Parathyroid adenoma (tissue), 2 donors: ENCODE results near the gene COLEC12.

ENCODE experiments used
- H2AFZ ChIP-seq: fragments of 300-600 bp; sonication (generic); one replicate; pipeline ENCODE4 v1.7.0; 2017; ENCODE audit warnings: antibody characterized with exemption, mild to moderate bottlenecking
- H3K27ac ChIP-seq: fragments of 300-600 bp; sonication (generic); one replicate; pipeline ENCODE4 v1.7.0; 2017
- H3K27me3 ChIP-seq: fragments of 300-600 bp; sonication (generic); one replicate; pipeline ENCODE4 v1.7.0; 2017; ENCODE audit warnings: low read length; ENCODE audit not compliant: control insufficient read depth, insufficient read depth
- H3K36me3 ChIP-seq: fragments of 300-600 bp; sonication (generic); one replicate; pipeline ENCODE4 v1.7.0; 2017; ENCODE audit warnings: low read length; ENCODE audit not compliant: control insufficient read depth, insufficient read depth
- H3K4me1 ChIP-seq: fragments of 300-600 bp; sonication (generic); one replicate; pipeline ENCODE4 v1.7.0; 2017; ENCODE audit warnings: control low read depth
- H3K4me2 ChIP-seq: fragments of 300-600 bp; sonication (generic); one replicate; pipeline ENCODE4 v1.7.0; 2017; ENCODE audit warnings: low read length
- H3K4me3 ChIP-seq: fragments of 300-600 bp; sonication (generic); one replicate; pipeline ENCODE4 v1.7.0; 2017; ENCODE audit warnings: low read depth, low read length
- H3K79me2 ChIP-seq: fragments of 300-600 bp; sonication (generic); one replicate; pipeline ENCODE4 v1.7.0; 2017; ENCODE audit warnings: control low read depth
- H3K9ac ChIP-seq: fragments of 300-600 bp; sonication (generic); one replicate; pipeline ENCODE4 v1.7.0; 2017; ENCODE audit warnings: mild to moderate bottlenecking
- H3K9me3 ChIP-seq: fragments of 300-600 bp; sonication (generic); one replicate; pipeline ENCODE4 v1.7.0; 2017; ENCODE audit warnings: low read length; ENCODE audit not compliant: control insufficient read depth
- TF ChIP-seq, protein P1 (sequence below): fragments of 300-600 bp; sonication (generic); IDR thresholded peaks from one replicate; pipeline ENCODE4 v1.7.0; 2017; ENCODE audit warnings: antibody characterized with exemption, mild to moderate bottlenecking
- donor health status: primary hyperparathyroidism.

COLEC12 gene

DNA sequence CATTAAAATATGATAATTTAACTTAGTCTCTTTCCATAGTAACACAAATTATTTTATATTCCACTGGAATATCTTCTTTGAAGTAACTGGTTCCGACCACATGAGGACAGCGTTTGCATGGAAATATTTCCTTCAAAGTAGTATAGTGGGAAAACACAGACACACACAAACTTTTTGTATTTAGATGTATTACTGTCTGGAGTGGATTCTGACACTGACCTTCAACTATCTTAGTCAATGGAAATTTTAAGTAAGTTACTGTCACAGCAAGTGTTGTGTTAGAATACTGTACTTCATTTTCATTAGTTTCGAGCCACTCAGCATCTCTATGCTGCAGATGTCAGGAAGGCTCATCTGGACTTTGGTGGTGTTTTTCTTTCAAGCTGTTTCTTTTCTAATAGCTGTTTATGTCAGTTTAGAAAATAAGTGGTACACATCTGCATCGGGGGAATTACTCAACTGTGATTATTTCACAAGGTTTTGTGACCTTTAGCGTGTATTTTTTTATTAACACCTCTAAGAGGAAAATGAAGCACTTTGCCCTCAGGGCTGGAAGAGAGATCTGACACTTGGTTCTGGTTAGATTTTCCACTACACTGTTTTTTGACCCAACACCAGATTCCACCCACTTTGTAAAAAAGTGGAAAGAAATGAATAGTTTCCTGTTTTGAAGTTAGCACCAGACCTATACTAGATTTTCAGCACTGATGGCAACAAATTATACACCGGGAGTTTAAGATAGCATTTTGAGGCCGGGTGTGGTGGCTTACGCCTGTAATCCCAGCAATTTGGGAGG lies 213.8 kb downstream of the COLEC12 start:
- no peak overlapping the region for H3K4me3 ChIP-seq
- no peaks in the 10 kb centered on the region for H3K79me2 ChIP-seq
- no peak overlapping the region for H3K9ac ChIP-seq
- H3K27ac ChIP-seq: no peak overlapping the region
- no peaks in the 10 kb centered on the region for H3K36me3 ChIP-seq
- TF ChIP-seq, protein P1, sequence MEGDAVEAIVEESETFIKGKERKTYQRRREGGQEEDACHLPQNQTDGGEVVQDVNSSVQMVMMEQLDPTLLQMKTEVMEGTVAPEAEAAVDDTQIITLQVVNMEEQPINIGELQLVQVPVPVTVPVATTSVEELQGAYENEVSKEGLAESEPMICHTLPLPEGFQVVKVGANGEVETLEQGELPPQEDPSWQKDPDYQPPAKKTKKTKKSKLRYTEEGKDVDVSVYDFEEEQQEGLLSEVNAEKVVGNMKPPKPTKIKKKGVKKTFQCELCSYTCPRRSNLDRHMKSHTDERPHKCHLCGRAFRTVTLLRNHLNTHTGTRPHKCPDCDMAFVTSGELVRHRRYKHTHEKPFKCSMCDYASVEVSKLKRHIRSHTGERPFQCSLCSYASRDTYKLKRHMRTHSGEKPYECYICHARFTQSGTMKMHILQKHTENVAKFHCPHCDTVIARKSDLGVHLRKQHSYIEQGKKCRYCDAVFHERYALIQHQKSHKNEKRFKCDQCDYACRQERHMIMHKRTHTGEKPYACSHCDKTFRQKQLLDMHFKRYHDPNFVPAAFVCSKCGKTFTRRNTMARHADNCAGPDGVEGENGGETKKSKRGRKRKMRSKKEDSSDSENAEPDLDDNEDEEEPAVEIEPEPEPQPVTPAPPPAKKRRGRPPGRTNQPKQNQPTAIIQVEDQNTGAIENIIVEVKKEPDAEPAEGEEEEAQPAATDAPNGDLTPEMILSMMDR: peak; percentile 65
- H3K4me2 ChIP-seq: no peak overlapping the region
- no peaks in the 10 kb centered on the region for H3K4me1 ChIP-seq
- no peak overlapping the region for H2AFZ ChIP-seq
- no peaks in the 10 kb centered on the region for H3K27me3 ChIP-seq
- no peaks in the 10 kb centered on the region for H3K9me3 ChIP-seq

GRCh38 chr18:285817-286216 lies 214.7 kb downstream of the COLEC12 start:
- no peaks in the 10 kb centered on the region for H3K79me2 ChIP-seq
- no peaks in the 10 kb centered on the region for H3K36me3 ChIP-seq

DNA sequence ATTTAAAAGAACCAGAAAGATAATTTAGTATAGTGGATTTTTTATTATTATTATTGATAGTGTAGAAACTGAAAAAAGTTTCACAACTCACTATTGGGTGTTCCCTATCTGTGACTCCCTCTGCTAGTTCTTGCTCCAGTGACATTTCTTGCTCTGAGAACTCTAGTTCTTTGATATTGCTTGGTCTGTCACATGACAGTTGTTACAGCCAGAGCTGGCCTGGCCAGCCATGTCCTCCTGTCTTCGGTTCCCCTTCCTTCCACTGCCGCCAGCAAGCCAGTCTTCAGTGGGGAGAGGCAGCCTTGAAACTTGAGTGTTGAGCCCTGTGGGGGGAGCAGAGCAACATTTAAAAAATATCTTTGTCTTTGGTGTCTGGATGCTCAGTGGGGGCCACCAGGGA lies 225.0 kb downstream of the COLEC12 start:
- H3K36me3 ChIP-seq: no peaks in the 10 kb centered on the region
- no peak overlapping the region for H3K27ac ChIP-seq
- no peak overlapping the region for H3K4me3 ChIP-seq
- no peak overlapping the region for H2AFZ ChIP-seq
- H3K4me2 ChIP-seq: no peak overlapping the region
- H3K9ac ChIP-seq: no peak overlapping the region
- TF ChIP-seq, protein P1: no peak
- no peaks in the 10 kb centered on the region for H3K27me3 ChIP-seq
- no peaks in the 10 kb centered on the region for H3K9me3 ChIP-seq
- no peaks in the 10 kb centered on the region for H3K79me2 ChIP-seq
- H3K4me1 ChIP-seq: no peaks in the 10 kb centered on the region

More at GRCh38 chr18:285817-286216, 214.7 kb downstream of the COLEC12 start:
- Histone ChIP-seq H3K9me3 (no peaks in the 10 kb centered on the region), H3K4me1 (no peaks in the 10 kb centered on the region), H3K9ac (no peak overlapping the region), H3K4me3 (no peak overlapping the region), H2AFZ (no peak overlapping the region), H3K27me3 (no peaks in the 10 kb centered on the region), H3K27ac (no peak overlapping the region), H3K4me2 (no peak overlapping the region)
- TF ChIP-seq, protein P1: no peak

GRCh38 chr18:274313-274712 lies 226.2 kb downstream of the COLEC12 start:
- no peak overlapping the region for H2AFZ ChIP-seq
- H3K79me2 ChIP-seq: peaks cover 3% of the 10 kb centered on the region
- no peaks in the 10 kb centered on the region for H3K9me3 ChIP-seq
- no peak overlapping the region for H3K4me3 ChIP-seq
- no peaks in the 10 kb centered on the region for H3K27me3 ChIP-seq
- no peaks in the 10 kb centered on the region for H3K36me3 ChIP-seq
- H3K27ac ChIP-seq: no peak overlapping the region
- TF ChIP-seq, protein P1: no peak
- no peak overlapping the region for H3K9ac ChIP-seq
- peaks cover 6% of the 10 kb centered on the region for H3K4me1 ChIP-seq
- H3K4me2 ChIP-seq: no peak overlapping the region

GRCh38 chr18:273525-273924 lies 227.0 kb downstream of the COLEC12 start:
- Histone ChIP-seq H3K9me3 (no peaks in the 10 kb centered on the region), H3K9ac (no peak overlapping the region), H3K4me3 (no peak overlapping the region), H3K4me1 (peaks cover 6% of the 10 kb centered on the region), H3K27me3 (no peaks in the 10 kb centered on the region), H3K36me3 (no peaks in the 10 kb centered on the region), H3K79me2 (peaks cover 3% of the 10 kb centered on the region), H3K27ac (no peak overlapping the region), H3K4me2 (no peak overlapping the region), H2AFZ (no peak overlapping the region)
- TF ChIP-seq, protein P1: no peak
